HG02642 (cell line): ENCODE measurements around the gene NDC80.

ENCODE experiments used
- ATAC-seq: cut with Tn5 transposase; IDR thresholded peaks from one replicate; pipeline ENCODE4 v1.9.1; 2021; ENCODE audit warnings: mild to moderate bottlenecking; ENCODE audit not compliant: unreplicated experiment, poor library complexity

The NDC80 gene

GRCh38 chr18:2555895-2556294 is 15.5 kb upstream of the NDC80 start:
- no peak for ATAC-seq

- ATAC-seq, result no peak
Measured at GRCh38 chr18:2557536-2557935, 13.8 kb upstream of the NDC80 start.

GRCh38 chr18:2559249-2559648 is 12.1 kb upstream of the NDC80 start:
- no peak for ATAC-seq

GRCh38 chr18:2564373-2564772 is 7.0 kb upstream of the NDC80 start:
- ATAC-seq, result no peak

- no peak for ATAC-seq
Measured at GRCh38 chr18:2568129-2568528, 3.2 kb upstream of the NDC80 start.

- no peak for ATAC-seq
Measured at GRCh38 chr18:2568605-2569004, 2.8 kb upstream of the NDC80 start.

GRCh38 chr18:2569338-2570207 is 1.8 kb upstream of the NDC80 start:
- no peak for ATAC-seq

GRCh38 chr18:2570772-2571199 is 571 bp upstream of the NDC80 start:
- peak; percentile 55 for ATAC-seq

- ATAC-seq, result peak; percentile 5
Measured at GRCh38 chr18:2572171-2572569, 813 bp downstream of the NDC80 start.

GRCh38 chr18:2572892-2573291 is 1.5 kb downstream of the NDC80 start:
- ATAC-seq, result no peak

GRCh38 chr18:2573408-2573807 is 2.1 kb downstream of the NDC80 start:
- no peak for ATAC-seq

- no peak for ATAC-seq
Measured at GRCh38 chr18:2587788-2588187, 16.4 kb downstream of the NDC80 start.

GRCh38 chr18:2588666-2589344 is 17.4 kb downstream of the NDC80 start:
- no peak for ATAC-seq

- ATAC-seq, result no peak
Measured at GRCh38 chr18:2589345-2590068, 18.1 kb downstream of the NDC80 start.

GRCh38 chr18:2590303-2590702 is 18.9 kb downstream of the NDC80 start:
- ATAC-seq, result no peak

- no peak for ATAC-seq
Measured at GRCh38 chr18:2597639-2598038, 26.3 kb downstream of the NDC80 start.

- ATAC-seq, result no peak
Measured at GRCh38 chr18:2602844-2603243, 31.5 kb downstream of the NDC80 start.

GRCh38 chr18:2606335-2606734 is 35.0 kb downstream of the NDC80 start:
- ATAC-seq, result no peak

- ATAC-seq, result no peak
Measured at GRCh38 chr18:2609604-2610003, 38.2 kb downstream of the NDC80 start.

- no peak for ATAC-seq
Measured at GRCh38 chr18:2610549-2610948, 39.2 kb downstream of the NDC80 start.

- no peak for ATAC-seq
Measured at GRCh38 chr18:2612996-2613395, 41.6 kb downstream of the NDC80 start.
